ENCODE data around the gene LONP2. TPM values are rescaled to one million over a fixed set of nuclear protein-coding genes. Genes with fewer than 3 reads are reported as not detected.

The LONP2 gene
- total RNA-seq, 2 donors from 2014 or later = 44.2 to 59.1 TPM

DNA sequence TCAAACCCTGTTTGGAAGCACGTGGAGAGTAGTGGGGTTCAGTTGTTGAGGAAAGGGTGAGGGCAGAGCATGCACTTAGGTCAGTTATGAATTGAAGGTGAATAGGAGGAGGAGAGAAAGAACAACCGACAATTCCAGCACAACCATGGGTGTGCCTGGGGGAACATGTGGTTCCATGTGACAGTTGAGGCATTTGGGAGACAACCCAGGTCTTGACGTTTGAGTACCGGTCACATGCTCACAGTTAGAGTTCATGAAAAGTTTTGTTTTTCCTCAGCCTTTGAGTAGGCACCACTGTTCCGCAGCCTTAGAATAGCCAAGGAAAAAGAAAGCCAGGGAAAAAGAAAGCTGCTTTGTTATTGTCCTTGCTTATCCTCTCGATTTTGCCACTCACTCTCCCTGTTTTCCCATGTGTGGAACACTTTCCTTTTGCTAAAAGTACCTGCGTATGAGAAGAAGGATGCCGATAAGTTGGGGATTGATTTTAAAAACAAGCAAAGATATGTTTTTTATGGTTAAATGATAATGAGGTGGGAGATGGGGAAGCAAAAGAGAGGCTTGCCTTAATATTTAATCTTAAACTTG is 28.8 kb downstream of the LONP2 start:
- no peak for TF ChIP-seq POLR2A (IDR thresholded peaks at IDR 0.05)
- TF ChIP-seq, protein P1, sequence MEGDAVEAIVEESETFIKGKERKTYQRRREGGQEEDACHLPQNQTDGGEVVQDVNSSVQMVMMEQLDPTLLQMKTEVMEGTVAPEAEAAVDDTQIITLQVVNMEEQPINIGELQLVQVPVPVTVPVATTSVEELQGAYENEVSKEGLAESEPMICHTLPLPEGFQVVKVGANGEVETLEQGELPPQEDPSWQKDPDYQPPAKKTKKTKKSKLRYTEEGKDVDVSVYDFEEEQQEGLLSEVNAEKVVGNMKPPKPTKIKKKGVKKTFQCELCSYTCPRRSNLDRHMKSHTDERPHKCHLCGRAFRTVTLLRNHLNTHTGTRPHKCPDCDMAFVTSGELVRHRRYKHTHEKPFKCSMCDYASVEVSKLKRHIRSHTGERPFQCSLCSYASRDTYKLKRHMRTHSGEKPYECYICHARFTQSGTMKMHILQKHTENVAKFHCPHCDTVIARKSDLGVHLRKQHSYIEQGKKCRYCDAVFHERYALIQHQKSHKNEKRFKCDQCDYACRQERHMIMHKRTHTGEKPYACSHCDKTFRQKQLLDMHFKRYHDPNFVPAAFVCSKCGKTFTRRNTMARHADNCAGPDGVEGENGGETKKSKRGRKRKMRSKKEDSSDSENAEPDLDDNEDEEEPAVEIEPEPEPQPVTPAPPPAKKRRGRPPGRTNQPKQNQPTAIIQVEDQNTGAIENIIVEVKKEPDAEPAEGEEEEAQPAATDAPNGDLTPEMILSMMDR (IDR thresholded peaks at IDR 0.05) = no peak
- H3K36me3 ChIP-seq (replicated peaks in 1 of 2; ENCODE audit: insufficient read depth in 1 of 2, low read depth in 2 of 2) = peaks cover 0 to 10% of the 10 kb centered on the region in 2 donors
- no peak for DNase-seq
- intact Hi-C loops (cut with DNase I) = no loop called here
- 78 to 81% methylated on average over 8 of the region's 8 CpGs for WGBS, 2 donors
- no peaks in the 10 kb centered on the region for H3K27me3 ChIP-seq
- ATAC-seq = no peak
- H3K4me3 ChIP-seq = no peak overlapping the region
- H3K9me3 ChIP-seq = peaks cover 0 to under 1% (median 0%) of the 10 kb centered on the region in 3 donors
- peaks cover 32% of the 10 kb centered on the region for H3K4me1 ChIP-seq
- H3K27ac ChIP-seq = no peak overlapping the region

DNA sequence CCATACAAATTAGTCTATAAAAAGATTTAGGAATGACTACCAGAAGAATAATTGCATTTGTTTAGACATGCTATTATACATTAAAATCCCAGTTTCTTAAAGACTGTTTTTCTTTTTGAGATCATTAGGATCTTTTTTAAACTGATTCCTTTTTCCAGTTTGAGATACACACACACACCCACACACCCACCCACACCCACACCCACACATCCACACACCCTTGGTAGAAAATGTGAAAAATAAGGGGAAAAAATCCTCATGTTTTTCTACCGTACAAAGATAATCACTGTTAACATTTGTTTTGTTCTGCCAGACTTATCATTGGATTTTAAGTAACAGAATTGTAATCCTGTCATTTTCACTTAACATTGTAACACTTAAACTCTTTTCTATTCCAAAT is 30.4 kb downstream of the LONP2 start:
- H3K9me3 ChIP-seq = no peaks in the 10 kb centered on the region
- H3K4me3 ChIP-seq = no peak overlapping the region
- ATAC-seq = no peak
- H3K4me1 ChIP-seq = peaks cover 36% of the 10 kb centered on the region
- intact Hi-C loops (cut with DNase I) = no loop called here
- DNase-seq = no peak
- 82 to 92% methylated on average over 1 of the region's 1 CpG for whole genome bisulfite sequencing, 2 donors
- H3K27ac ChIP-seq = no peak overlapping the region
- H3K36me3 ChIP-seq (replicated peaks in 1 of 2; ENCODE audit: insufficient read depth in 1 of 2, low read depth in 2 of 2) = peaks cover 0 to 10% of the 10 kb centered on the region in 2 donors
- TF ChIP-seq, protein P1 (IDR thresholded peaks at IDR 0.05) = no peak
- no peak for TF ChIP-seq POLR2A (IDR thresholded peaks at IDR 0.05)
- no peaks in the 10 kb centered on the region for H3K27me3 ChIP-seq

DNA sequence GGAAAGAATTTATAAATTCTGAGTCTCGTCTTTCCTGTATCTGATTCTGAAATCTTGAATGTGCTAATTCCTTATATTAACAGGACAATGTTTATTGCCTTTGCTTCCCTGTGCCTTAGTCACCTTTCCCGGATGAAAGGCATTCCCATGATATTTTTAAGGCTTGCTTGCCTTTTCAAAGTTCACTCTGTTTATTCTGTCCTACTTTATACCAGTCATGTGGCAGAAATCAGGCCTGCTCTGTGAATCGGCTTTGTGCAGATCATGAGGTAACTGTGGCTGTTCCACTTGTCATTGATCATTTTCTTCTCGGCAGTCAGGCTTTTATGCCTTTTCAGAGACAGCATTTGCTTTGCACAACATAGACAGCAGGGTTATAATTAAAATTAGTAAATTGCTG is 32.0 kb downstream of the LONP2 start:
- ATAC-seq (peak; percentile 85), DNase-seq (peak in 3 of 4 donors; percentile 22 to 44 (median 26))
- H3K27me3 ChIP-seq = no peaks in the 10 kb centered on the region
- H3K36me3 ChIP-seq (replicated peaks in 1 of 2; ENCODE audit: insufficient read depth in 1 of 2, low read depth in 2 of 2) = no peaks in the 10 kb centered on the region
- H3K27ac ChIP-seq = peak overlapping the region in 3 of 4 donors; percentile 18 to 57 (median 40)
- peaks cover 47% of the 10 kb centered on the region for H3K4me1 ChIP-seq
- H3K9me3 ChIP-seq = no peaks in the 10 kb centered on the region
- intact Hi-C loops (cut with DNase I) = no loop called here
- no peak overlapping the region for H3K4me3 ChIP-seq
- TF ChIP-seq, protein P1 (IDR thresholded peaks at IDR 0.05) = no peak
- TF ChIP-seq POLR2A (IDR thresholded peaks at IDR 0.05) = no peak
- 20 to 45% methylated on average over 4 of the region's 4 CpGs for WGBS, 2 donors

DNA sequence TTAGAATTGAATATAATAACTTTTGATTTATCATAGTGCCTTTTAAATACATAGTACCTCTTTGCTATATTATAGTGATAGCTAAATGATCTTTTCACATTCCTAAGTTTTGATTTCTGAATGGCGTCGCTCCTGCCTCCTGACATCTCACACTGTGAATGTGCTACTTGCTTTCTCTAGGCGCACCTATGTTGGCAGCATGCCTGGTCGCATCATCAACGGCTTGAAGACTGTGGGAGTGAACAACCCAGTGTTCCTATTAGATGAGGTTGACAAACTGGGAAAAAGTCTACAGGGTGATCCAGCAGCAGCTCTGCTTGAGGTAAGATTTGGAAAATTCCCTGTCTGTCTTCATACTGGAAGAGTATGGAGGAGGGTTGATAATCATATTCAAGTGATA is 33.1 kb downstream of the LONP2 start:
- DNase-seq (peak; percentile 32 to 70 (median 52)), ATAC-seq (no peak)
- 76 to 85% methylated on average over 5 of the region's 5 CpGs for WGBS, 2 donors
- no peaks in the 10 kb centered on the region for H3K9me3 ChIP-seq
- H3K27me3 ChIP-seq = no peaks in the 10 kb centered on the region
- H3K27ac ChIP-seq = no peak overlapping the region
- peaks cover 41% of the 10 kb centered on the region for H3K4me1 ChIP-seq
- intact Hi-C loops (cut with DNase I) = no loop called here
- no peak for TF ChIP-seq POLR2A (IDR thresholded peaks at IDR 0.05)
- TF ChIP-seq, protein P1 (IDR thresholded peaks at IDR 0.05) = no peak
- no peak overlapping the region for H3K4me3 ChIP-seq
- H3K36me3 ChIP-seq (replicated peaks in 1 of 2; ENCODE audit: insufficient read depth in 1 of 2, low read depth in 2 of 2) = no peaks in the 10 kb centered on the region

DNA sequence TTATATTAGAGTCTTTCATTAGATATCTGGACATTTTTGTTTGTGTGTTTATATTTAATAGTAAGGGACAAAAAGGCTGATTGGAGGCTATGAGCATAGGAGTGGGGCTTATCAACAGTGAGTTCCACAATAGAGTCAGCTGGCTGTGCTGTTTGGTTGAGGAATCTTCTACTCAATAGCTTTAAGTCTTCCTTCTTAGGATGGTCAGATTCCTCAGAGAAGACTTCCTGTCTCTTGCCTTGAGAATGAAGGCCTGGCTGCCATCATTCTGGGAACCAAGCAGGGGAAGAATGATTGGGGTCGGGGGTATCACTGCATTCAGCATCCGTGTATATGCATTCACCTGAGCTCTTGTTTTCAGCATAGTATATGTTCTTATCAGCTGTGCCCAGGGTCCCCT is 35.1 kb downstream of the LONP2 start:
- Histone ChIP-seq H3K4me1 (peaks cover 39% of the 10 kb centered on the region), H3K4me3 (no peak overlapping the region), H3K27ac (no peak overlapping the region), H3K9me3 (no peaks in the 10 kb centered on the region), H3K27me3 (no peaks in the 10 kb centered on the region), H3K36me3 (replicated peaks in 1 of 2; ENCODE audit: insufficient read depth in 1 of 2, low read depth in 2 of 2) (no peaks in the 10 kb centered on the region)
- no peak for DNase-seq
- WGBS, 2 donors = 79 to 88% methylated on average over 2 of the region's 2 CpGs
- ATAC-seq = no peak
- intact Hi-C loops (cut with DNase I) = no loop called here
- TF ChIP-seq, protein P1 (IDR thresholded peaks at IDR 0.05) = no peak
- TF ChIP-seq POLR2A (IDR thresholded peaks at IDR 0.05) = no peak

Data from body of pancreas (tissue), 4 donors.